ENCODE data around the gene EPHA3.

EPHA3 gene

DNA sequence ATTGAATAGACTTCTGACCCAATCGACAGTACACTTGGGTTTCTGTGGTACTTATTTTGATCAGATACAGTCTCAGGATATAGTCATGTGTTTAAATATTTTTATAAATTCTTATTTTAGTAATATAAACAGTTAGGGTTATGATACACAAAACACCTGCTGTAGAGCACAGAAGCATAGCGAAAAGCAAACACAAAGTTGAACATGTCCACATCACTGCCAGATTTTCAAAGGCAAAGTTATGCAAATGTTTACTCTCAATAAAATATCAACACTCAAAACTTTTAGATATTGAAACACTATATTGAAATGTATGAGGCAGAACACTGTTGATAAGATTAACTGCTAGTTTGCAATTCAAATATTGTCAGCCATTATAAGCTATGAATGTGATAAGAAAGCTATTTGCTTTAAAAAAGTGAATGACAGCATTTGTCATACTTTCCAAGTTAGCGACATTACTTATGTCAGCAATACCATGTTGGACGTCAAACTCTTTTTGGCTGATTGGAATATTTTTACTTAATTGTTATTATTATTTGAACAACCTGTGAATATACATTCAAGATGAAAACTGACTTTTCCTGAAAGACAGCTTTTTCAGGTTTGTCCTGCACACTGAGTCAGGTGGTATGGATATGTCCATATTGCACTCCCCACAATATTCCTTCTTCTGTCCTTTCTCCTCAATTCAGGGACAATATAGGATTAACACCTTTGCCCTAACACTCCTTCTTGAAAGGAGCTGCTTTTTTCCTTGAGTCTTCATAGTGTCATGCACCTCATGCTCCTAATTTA lies 367.1 kb downstream of the EPHA3 start:
- Histone ChIP-seq H3K4me3 (no peak overlapping the region), H3K27ac (no peak overlapping the region), H3K27me3 (no peaks in the 10 kb centered on the region), H3K4me1 (no peaks in the 10 kb centered on the region), H3K36me3 (no peaks in the 10 kb centered on the region), H3K9me3 (no peaks in the 10 kb centered on the region)
- intact Hi-C loops (cut with DNase I; ENCODE audit: low total_unique reads): no loop called here
- DNase-seq: no peak
- TF ChIP-seq, protein P1, sequence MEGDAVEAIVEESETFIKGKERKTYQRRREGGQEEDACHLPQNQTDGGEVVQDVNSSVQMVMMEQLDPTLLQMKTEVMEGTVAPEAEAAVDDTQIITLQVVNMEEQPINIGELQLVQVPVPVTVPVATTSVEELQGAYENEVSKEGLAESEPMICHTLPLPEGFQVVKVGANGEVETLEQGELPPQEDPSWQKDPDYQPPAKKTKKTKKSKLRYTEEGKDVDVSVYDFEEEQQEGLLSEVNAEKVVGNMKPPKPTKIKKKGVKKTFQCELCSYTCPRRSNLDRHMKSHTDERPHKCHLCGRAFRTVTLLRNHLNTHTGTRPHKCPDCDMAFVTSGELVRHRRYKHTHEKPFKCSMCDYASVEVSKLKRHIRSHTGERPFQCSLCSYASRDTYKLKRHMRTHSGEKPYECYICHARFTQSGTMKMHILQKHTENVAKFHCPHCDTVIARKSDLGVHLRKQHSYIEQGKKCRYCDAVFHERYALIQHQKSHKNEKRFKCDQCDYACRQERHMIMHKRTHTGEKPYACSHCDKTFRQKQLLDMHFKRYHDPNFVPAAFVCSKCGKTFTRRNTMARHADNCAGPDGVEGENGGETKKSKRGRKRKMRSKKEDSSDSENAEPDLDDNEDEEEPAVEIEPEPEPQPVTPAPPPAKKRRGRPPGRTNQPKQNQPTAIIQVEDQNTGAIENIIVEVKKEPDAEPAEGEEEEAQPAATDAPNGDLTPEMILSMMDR (IDR thresholded peaks at IDR 0.05): no peak

DNA sequence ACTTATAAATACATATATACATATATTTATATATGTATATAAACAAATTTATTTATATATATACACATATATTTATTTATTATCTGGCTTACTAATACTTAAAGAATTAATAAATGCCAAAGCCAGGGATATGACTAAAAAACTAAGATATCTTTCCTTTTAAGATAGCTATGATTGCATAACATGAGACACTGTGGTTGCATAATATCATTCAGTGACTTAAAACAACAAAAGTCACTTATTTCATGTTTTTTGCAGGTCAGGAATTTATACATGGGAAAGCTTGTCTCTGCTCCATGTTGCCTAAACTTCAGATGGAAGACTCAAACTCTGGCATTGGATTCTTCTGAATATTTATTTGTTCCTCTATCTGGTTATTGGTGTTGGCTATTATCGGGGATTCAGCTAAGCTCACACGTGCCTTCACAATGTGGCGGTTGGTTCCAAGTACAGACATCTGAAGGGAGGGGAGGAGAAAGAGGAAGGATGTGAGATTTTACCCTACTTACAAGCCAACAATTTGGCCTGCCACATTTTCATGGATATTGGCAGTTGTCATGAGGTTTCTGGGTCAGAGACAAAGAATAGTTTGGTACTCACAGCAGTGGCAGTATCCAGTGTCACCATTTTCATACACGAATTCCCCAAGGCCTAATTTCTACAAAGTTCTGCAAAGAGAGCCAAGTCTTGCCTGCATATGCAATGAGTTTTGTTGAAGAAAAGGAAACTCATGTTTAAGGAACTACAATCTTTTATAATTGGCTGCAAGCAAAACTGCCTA lies 381.6 kb downstream of the EPHA3 start:
- Histone ChIP-seq H3K4me3 (no peak overlapping the region), H3K27me3 (no peaks in the 10 kb centered on the region), H3K4me1 (peaks cover 0 to 3% (median 0%) of the 10 kb centered on the region in 4 donors), H3K9me3 (peaks cover 0 to 3% (median 0%) of the 10 kb centered on the region in 3 donors), H3K27ac (peak overlapping the region in 1 of 2 donors; percentile 4), H3K36me3 (no peaks in the 10 kb centered on the region)
- TF ChIP-seq, protein P1 (IDR thresholded peaks at IDR 0.05): no peak
- DNase-seq: no peak
- intact Hi-C loops (cut with DNase I; ENCODE audit: low total_unique reads): no loop called here

DNA sequence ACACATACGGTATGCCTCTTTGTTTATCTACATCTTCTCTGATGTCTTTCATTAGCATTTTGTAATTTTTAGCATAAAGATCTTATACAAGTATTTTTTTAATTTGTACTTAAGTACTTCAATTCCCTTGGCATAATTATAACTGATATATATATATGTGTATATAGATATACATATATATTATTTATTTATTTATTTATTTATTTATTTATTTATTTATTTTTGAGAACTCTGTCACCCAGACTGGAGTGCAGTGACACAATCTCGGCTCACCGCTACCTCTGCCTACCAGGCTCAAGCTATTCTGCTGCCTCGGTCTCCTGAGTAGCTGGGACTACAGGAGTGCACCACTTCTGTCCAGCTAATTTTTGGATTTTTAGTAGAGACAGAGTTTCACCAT lies 382.7 kb downstream of the EPHA3 start:
- intact Hi-C loops (cut with DNase I; ENCODE audit: low total_unique reads): no loop called here
- Histone ChIP-seq H3K27me3 (no peaks in the 10 kb centered on the region), H3K9me3 (peaks cover 0 to 3% (median 0%) of the 10 kb centered on the region in 3 donors), H3K4me1 (peaks cover 0 to 3% (median 0%) of the 10 kb centered on the region in 4 donors), H3K27ac (no peak overlapping the region), H3K36me3 (no peaks in the 10 kb centered on the region), H3K4me3 (no peak overlapping the region)
- TF ChIP-seq, protein P1 (IDR thresholded peaks at IDR 0.05): no peak
- DNase-seq: no peak

DNA sequence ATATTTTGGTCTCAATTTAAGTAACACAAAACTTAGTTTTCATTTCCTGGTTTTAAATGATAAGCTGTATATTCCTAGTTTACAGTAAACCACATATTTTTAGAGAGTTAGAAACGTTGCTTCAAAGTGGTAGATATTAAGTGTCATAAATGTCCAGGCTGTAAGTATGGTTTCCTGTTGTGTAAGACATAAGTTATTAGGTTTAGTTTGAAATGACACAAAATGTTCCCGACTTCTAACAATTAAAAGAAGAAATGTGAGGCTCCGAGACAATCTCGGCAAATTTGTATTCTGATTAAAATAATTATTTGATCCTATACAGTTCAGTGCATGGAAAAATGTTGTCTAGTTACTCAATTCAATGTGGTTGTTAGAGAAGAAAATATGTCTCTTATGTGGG lies 387.3 kb downstream of the EPHA3 start:
- H3K9me3 ChIP-seq: no peaks in the 10 kb centered on the region
- H3K4me1 ChIP-seq: no peaks in the 10 kb centered on the region
- H3K27me3 ChIP-seq: no peaks in the 10 kb centered on the region
- DNase-seq: no peak
- no peak overlapping the region for H3K27ac ChIP-seq
- H3K36me3 ChIP-seq: no peaks in the 10 kb centered on the region
- no peak overlapping the region for H3K4me3 ChIP-seq
- TF ChIP-seq, protein P1 (IDR thresholded peaks at IDR 0.05): no peak
- intact Hi-C loops (cut with DNase I; ENCODE audit: low total_unique reads): no loop called here

DNA sequence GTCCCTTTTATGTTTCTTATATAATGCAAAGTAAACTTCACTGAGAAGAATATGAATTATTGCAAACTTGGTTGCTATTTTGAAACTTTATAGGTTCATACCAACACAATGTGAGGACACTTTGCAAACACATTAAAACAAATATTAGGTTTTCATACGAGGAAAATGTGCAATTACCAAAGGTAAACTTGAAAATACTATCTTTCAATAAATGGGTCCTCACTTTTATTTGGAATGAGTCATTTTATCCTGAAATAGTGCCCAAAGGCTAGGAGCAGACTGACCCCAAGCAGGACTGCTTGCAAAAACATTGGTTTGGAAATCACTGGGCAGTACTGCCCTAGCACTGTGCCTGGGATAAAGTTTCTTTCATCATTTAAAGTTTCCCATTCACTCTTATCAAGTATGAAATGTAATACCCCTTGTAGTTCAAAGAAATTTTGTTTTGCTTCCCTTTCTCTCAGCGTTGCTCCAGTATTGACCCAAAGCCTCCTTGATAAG lies 396.5 kb downstream of the EPHA3 start:
- intact Hi-C loops (cut with DNase I; ENCODE audit: low total_unique reads): no loop called here

More for the DNA sequence above, 396.5 kb downstream of the EPHA3 start:
- TF ChIP-seq, protein P1 (IDR thresholded peaks at IDR 0.05): no peak
- Histone ChIP-seq H3K4me1 (peaks cover 0 to 43% (median 19%) of the 10 kb centered on the region in 4 donors), H3K4me3 (no peak overlapping the region), H3K27ac (peak overlapping the region; percentile 67 to 81), H3K27me3 (no peaks in the 10 kb centered on the region), H3K9me3 (no peaks in the 10 kb centered on the region), H3K36me3 (no peaks in the 10 kb centered on the region)
- no peak for DNase-seq

Measured in tibial artery (tissue), 4 donors.